ENCODE measurements around the gene USO1. TPM values are rescaled to one million over a fixed set of nuclear protein-coding genes. Genes with fewer than 3 reads are reported as not detected.
A peak's percentile ranks its signal among the peaks of the same experiment; 100 is the strongest.

The USO1 gene
- 60.2 and 66.0 TPM in 2 replicates for total RNA-seq
- 24.4 and 29.1 TPM in 2 replicates for polyA plus RNA-seq
- 33.9 and 37.3 TPM in 2 replicates for polyA plus RNA-seq (2011; cell fraction: cytosol; rRNA removed)
- polyA plus RNA-seq (2011; cell fraction: nucleus; rRNA removed): 42.4 and 56.8 TPM in 2 replicates
- polyA plus RNA-seq (2012): 46.6 and 56.1 TPM in 2 replicates
- 44.6 and 46.5 TPM in 2 replicates for polyA minus RNA-seq
- 16.1 TPM for polyA minus RNA-seq (2011; cell fraction: cytosol; rRNA and poly(A)+ RNA removed)
- 30.4 and 44.7 TPM in 2 replicates for polyA minus RNA-seq (2011; cell fraction: nucleus; rRNA and poly(A)+ RNA removed)
- percentile 87 among the genes with signal in this experiment for Bru-seq, nascent RNA
- BruChase-seq, experiment 1, labeled RNA remaining after a 6-hour chase: percentile 87 among the genes with signal in this experiment
- BruChase-seq, experiment 2, labeled RNA remaining after a 2-hour chase: percentile 84 among the genes with signal in this experiment
- long read RNA-seq, full-length matches to known transcripts: 144 of 183 reads
- long read RNA-seq, partial matches to known transcripts: 9 of 183 reads
- long read RNA-seq, other reads (novel, unspliced or antisense): 30 of 183 reads

GRCh38 chr4:75724066-75724866 lies at the start of gene USO1:
TSS of gene USO1 (plus strand) at chr4:75724577. CDS start at chr4:75724820, 243 bp downstream.
- H3K27me3 ChIP-seq (ENCODE audit: control insufficient read depth in 2 of 2, insufficient read depth in 2 of 2, low read length in 2 of 2): no peaks in the 10 kb centered on the region
- ChIA-PET POLR2A (interaction anchor here (0.6 to 4.8 kb wide), 13 partner anchors 9 to 1034 kb away, joined by 3 to 54 read pairs (median 6); partner anchors contain the start of gene G3BP2), CTCF (interaction anchor here (0.6 to 3.1 kb wide), 29 partner anchors 10 to 212 kb away, joined by 3 to 78 read pairs (median 4); partner anchors contain the start of gene G3BP2)
- no peaks in the 10 kb centered on the region for H3K9me1 ChIP-seq (replicated peaks; ENCODE audit: control insufficient read depth, extremely low read depth, insufficient read depth, low read length)
- H3K36me3 ChIP-seq (ENCODE audit: control insufficient read depth in 2 of 2, extremely low read depth in 1 of 2, insufficient read depth in 2 of 2, low read length in 2 of 2): no peaks in the 10 kb centered on the region
- TF ChIP-seq POLR2A (IDR thresholded peaks at IDR 0.05; ENCODE audit: low read depth, low read length): peak; percentile 97
- peak; percentile 73 to 82 for TF ChIP-seq CTCF (IDR thresholded peaks at IDR 0.05; ENCODE audit: extremely low read depth in 1 of 2, insufficient read depth in 1 of 2, low read depth in 1 of 2, low read length in 2 of 2)
- TF ChIP-seq MYC (IDR thresholded peaks at IDR 0.05; ENCODE audit: low read depth, low read length): peak; percentile 96
- peak; percentile 97 for TF ChIP-seq MAX (IDR thresholded peaks at IDR 0.05; ENCODE audit: insufficient read depth, insufficient read length)
- no peak for TF ChIP-seq EZH2 (IDR thresholded peaks at IDR 0.05; ENCODE audit: borderline replicate concordance, low read depth, low read length, severe bottlenecking)
- TF ChIP-seq FOS (IDR thresholded peaks at IDR 0.05; ENCODE audit: borderline replicate concordance, insufficient read depth, low read length): no peak
- peak; percentile 94 for TF ChIP-seq POLR2AphosphoS5 (IDR thresholded peaks at IDR 0.05; ENCODE audit: insufficient read depth, low read depth, low read length)
- peak within 1 kb of the TSS; percentile 61 for H2AFZ ChIP-seq (ENCODE audit: low read depth, low read length)
- peak within 1 kb of the TSS; percentile 81 to 94 (median 86) for H3K4me3 ChIP-seq (replicated peaks in 1 of 3; ENCODE audit: insufficient read depth in 1 of 3, low read depth in 1 of 3, low read length in 3 of 3)
- BruUV-seq (replicated peaks): no TSS peak
- H3K79me2 ChIP-seq (ENCODE audit: control insufficient read depth, insufficient read depth, low read length): peaks cover 44% of the 10 kb centered on the region
- intact Hi-C loops (cut with micrococcal nuclease): loop anchor here (1.0 to 2.0 kb wide), 5 partner anchors 21 to 209 kb away; partner anchors contain the start of genes G3BP2, RCHY1 and THAP6
- dilution Hi-C loops (cut with MboI; ENCODE audit: extremely low pct_ligation_motif_present, low sequenced_read_pairs): no loop called here
- FAIRE-seq: peak; percentile 96
- H4K20me1 ChIP-seq (replicated peaks; ENCODE audit: control insufficient read depth, extremely low read depth, insufficient read depth, low read length): no peaks in the 10 kb centered on the region
- H3K9me3 ChIP-seq (replicated peaks; ENCODE audit: control insufficient read depth, insufficient read depth, low read length): no peaks in the 10 kb centered on the region
- peaks cover 28% of the 10 kb centered on the region for H3K4me1 ChIP-seq (ENCODE audit: control insufficient read depth, extremely low read depth, insufficient read depth, low read length)
- H3K27ac ChIP-seq (ENCODE audit: insufficient read depth, low read depth, low read length): peak within 1 kb of the TSS; percentile 89
- H3K9ac ChIP-seq (replicated peaks; ENCODE audit: extremely low read depth, insufficient read depth, low read length): peak within 1 kb of the TSS; percentile 99
- peak within 1 kb of the TSS; percentile 69 for H3K4me2 ChIP-seq (ENCODE audit: insufficient read depth, low read length)
- DNase-seq (ENCODE audit: low read depth, low spot score): peak; percentile 100
